ENCODE results near the gene BTNL8.

DNA sequence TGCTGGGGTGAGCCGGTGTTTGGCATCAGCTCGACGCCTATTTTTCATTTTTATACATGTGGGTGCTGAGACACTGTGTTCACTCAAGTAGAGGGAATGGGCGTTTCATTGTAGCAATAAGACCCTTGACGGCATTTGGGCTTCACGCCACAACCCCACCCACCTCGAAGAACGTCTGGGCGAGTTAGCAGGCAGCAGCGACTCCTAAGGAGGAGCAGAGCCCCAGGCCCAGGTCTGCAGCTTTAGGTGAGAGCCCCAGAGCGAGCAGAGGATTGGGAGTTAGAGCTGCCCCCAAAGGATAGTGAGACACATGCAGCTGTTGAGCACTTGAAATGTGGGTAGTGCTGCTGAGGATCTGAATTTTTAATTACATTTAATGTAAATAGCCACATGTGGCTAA lies 36.3 kb upstream of the BTNL8 start:
- TF ChIP-seq GATA2 (IDR thresholded peaks at IDR 0.05; ENCODE audit: insufficient read depth, insufficient read length, low read depth, low read length) (no peak), EZH2 (IDR thresholded peaks at IDR 0.05; ENCODE audit: borderline replicate concordance, low read depth, low read length, severe bottlenecking) (no peak)
